ENCODE results near the gene ARHGEF6.

DNA sequence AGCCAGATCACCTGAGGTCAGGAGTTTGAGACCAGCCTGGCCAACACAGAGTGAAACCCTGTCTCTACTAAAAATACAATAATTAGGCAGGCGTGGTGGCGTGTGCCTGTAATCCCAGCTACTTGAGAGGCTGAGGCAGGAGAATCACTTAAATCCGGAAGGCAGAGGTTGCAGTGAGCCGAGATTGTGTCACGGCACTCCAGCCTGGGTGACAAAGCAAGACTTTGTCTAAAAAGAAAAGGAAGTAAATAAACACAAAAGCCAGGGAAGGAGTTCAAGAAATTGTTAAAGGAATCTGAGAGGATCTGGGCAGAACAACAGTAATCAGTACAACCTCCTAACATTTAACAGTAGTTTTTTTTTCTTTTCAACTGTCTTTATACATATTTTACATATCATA is 48.7 kb upstream of the ARHGEF6 start:
- TF ChIP-seq POLR2A (IDR thresholded peaks at IDR 0.05), result no peak
- TF ChIP-seq, protein P1, sequence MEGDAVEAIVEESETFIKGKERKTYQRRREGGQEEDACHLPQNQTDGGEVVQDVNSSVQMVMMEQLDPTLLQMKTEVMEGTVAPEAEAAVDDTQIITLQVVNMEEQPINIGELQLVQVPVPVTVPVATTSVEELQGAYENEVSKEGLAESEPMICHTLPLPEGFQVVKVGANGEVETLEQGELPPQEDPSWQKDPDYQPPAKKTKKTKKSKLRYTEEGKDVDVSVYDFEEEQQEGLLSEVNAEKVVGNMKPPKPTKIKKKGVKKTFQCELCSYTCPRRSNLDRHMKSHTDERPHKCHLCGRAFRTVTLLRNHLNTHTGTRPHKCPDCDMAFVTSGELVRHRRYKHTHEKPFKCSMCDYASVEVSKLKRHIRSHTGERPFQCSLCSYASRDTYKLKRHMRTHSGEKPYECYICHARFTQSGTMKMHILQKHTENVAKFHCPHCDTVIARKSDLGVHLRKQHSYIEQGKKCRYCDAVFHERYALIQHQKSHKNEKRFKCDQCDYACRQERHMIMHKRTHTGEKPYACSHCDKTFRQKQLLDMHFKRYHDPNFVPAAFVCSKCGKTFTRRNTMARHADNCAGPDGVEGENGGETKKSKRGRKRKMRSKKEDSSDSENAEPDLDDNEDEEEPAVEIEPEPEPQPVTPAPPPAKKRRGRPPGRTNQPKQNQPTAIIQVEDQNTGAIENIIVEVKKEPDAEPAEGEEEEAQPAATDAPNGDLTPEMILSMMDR (IDR thresholded peaks at IDR 0.05), result no peak

All from breast epithelium (tissue), 3 donors.